A549 (cell line): ENCODE data around the gene PIGL. TPM values are rescaled to one million over a fixed set of nuclear protein-coding genes. Genes with fewer than 3 reads are reported as not detected.
"Not testable (repeated sequence)": the region's sequence is repeated elsewhere in the genome, so short reads cannot be mapped to it uniquely, and the experiment has no call there.

Source experiments
- ATAC-seq, 2 experiments: fragments of 200-7000 bp in 1 of 2; fragments of >200 bp in 1 of 2; cut with Nextera tagmentation in 1 of 2; cut with Tn5 transposase in 1 of 2; 3 replicates each; pipeline versions ENCODE4 v1.8.0 to v1.9.1; 2018 to 2020; ENCODE audit warnings: mild to moderate bottlenecking in 1 of 2, moderate library complexity in 1 of 2
- CTCF ChIA-PET: fragments of 300-600 bp; sonication (Branson Sonifier 250); formaldehyde crosslinking; extraction: SDS; loops from one replicate; lab custom pipeline; 2021; ENCODE audit warnings: antibody characterized with exemption, inconsistent platforms; lab: Yijun Ruan, JAX
- POLR2A ChIA-PET: fragments of 350-600 bp; formaldehyde crosslinking; extraction: SDS; loops from one replicate; lab custom pipeline; 2021; ENCODE audit warnings: antibody characterized with exemption, inconsistent platforms; lab: Yijun Ruan, JAX
- DNase-seq, 2 experiments: peaks; one replicate each; pipeline versions ENCODE4 v3.0.0 to v3.0.0-alpha.2; 2011 to 2016; ENCODE audit warnings: low read depth in 1 of 2, low spot score in 1 of 2
- FAIRE-seq: peaks from 2 replicates; lab custom pipeline; 2011; peaks lifted over from hg19 to GRCh38; lab: Jason Lieb, UNC
- H3K27ac ChIP-seq, 2 experiments: fragments of >200 bp; sonication (Bioruptor Twin); formaldehyde crosslinking; 3 replicates each; pipeline ENCODE4 v1.5.1; 2016 to 2017
- H3K4me1 ChIP-seq: fragments of >200 bp; sonication (Bioruptor Twin); formaldehyde crosslinking; 3 replicates; pipeline ENCODE4 v1.6.1; 2016
- H3K4me2 ChIP-seq: fragments of >200 bp; sonication (Bioruptor Twin); formaldehyde crosslinking; 3 replicates; pipeline ENCODE4 v1.6.1; 2016
- H3K4me3 ChIP-seq: fragments of >200 bp; sonication (Bioruptor Twin); formaldehyde crosslinking; 3 replicates; pipeline ENCODE4 v1.5.1; 2016
- H3K9me3 ChIP-seq: fragments of >200 bp; sonication (Bioruptor Twin); formaldehyde crosslinking; 3 replicates; pipeline ENCODE4 v1.6.1; 2016
- ATOH8 ChIP-seq: fragments of 250-450 bp; sonication (Bioruptor Pico); IDR thresholded peaks from 2 replicates; pipeline ENCODE4 v1.5.0; 2020; ENCODE audit warnings: low read depth, mild to moderate bottlenecking, moderate library complexity
- CBX2 ChIP-seq: fragments of 200-600 bp; sonication (generic); IDR thresholded peaks from 2 replicates; pipeline ENCODE4 v1.6.1; 2016; ENCODE audit warnings: low read depth, mild to moderate bottlenecking, borderline replicate concordance
- CBX8 ChIP-seq: fragments of 200-600 bp; sonication (generic); IDR thresholded peaks from 2 replicates; pipeline ENCODE4 v1.6.1; 2016
- EHMT2 ChIP-seq: fragments of 200-600 bp; sonication (generic); IDR thresholded peaks from 2 replicates; pipeline ENCODE4 v1.6.1; 2016; ENCODE audit warnings: antibody characterized with exemption, low read depth, mild to moderate bottlenecking, moderate library complexity
- FOSB ChIP-seq: fragments of 250-450 bp; sonication (Bioruptor Pico); IDR thresholded peaks from 2 replicates; pipeline ENCODE4 v1.5.0; 2020; ENCODE audit warnings: mild to moderate bottlenecking, moderate library complexity
- HEYL ChIP-seq: fragments of 250-450 bp; sonication (Bioruptor Pico); IDR thresholded peaks from 2 replicates; pipeline ENCODE4 v1.8.0; 2021; ENCODE audit warnings: mild to moderate bottlenecking, moderate library complexity
- KDM1A ChIP-seq: fragments of 200-600 bp; sonication (generic); IDR thresholded peaks from 2 replicates; pipeline ENCODE4 v1.6.1; 2016; ENCODE audit warnings: low read depth, mild to moderate bottlenecking
- RARB ChIP-seq: fragments of 250-450 bp; sonication (Bioruptor Pico); IDR thresholded peaks from 2 replicates; pipeline ENCODE4 v1.8.0; 2021; ENCODE audit warnings: mild to moderate bottlenecking, moderate library complexity
- REST ChIP-seq: fragments of 200-600 bp; sonication (generic); IDR thresholded peaks from 2 replicates; pipeline ENCODE4 v1.6.1; 2016; ENCODE audit warnings: antibody characterized with exemption, mild to moderate bottlenecking, moderate library complexity
- SMC3 ChIP-seq: fragments of >200 bp; sonication (Bioruptor Twin); formaldehyde crosslinking; IDR thresholded peaks from 3 replicates; pipeline ENCODE4 v1.6.1; 2018; ENCODE audit warnings: inconsistent platforms
- TFCP2L1 ChIP-seq: fragments of 250-450 bp; sonication (Bioruptor Pico); IDR thresholded peaks from 2 replicates; pipeline ENCODE4 v1.5.0; 2021; ENCODE audit warnings: mild to moderate bottlenecking
- TP53 ChIP-seq: fragments of 250-450 bp; sonication (Bioruptor Pico); IDR thresholded peaks from 2 replicates; pipeline ENCODE4 v1.5.0; 2021; ENCODE audit warnings: mild to moderate bottlenecking, moderate library complexity
- ZC3H11A ChIP-seq: fragments of 450-650 bp; IDR thresholded peaks from 2 replicates; pipeline ENCODE4 v1.6.1; 2014; ENCODE audit warnings: antibody characterized with exemption, mild to moderate bottlenecking
- ZNF302 ChIP-seq: fragments of 250-450 bp; sonication (Bioruptor Pico); IDR thresholded peaks from 2 replicates; pipeline ENCODE4 v1.9.0; 2021; ENCODE audit warnings: inconsistent platforms, mild to moderate bottlenecking, moderate library complexity
- WGBS: methylation state at CpG from one replicate; pipeline ENCODE4 v1.1.6; 2017; ENCODE audit errors: missing lambda C conversion rate; 5-methylcytosine and 5-hydroxymethylcytosine counted together
- polyA plus RNA-seq, 4 experiments: library from polyadenylated mRNA; depleted of rRNA in 3 of 4; stranded (reverse); fragments of >200 nt; fragmentation: RNase III in 1 of 4; extraction: RNeasy Plus Mini Kit Qiagen cat#74134 plus additional on column Dnase treatment in 1 of 4; gene quantifications; 2 replicates in 3 of 4; 3 replicates in 1 of 4; pipeline ENCODE4 v1.2.3, GENCODE V29; 2011 to 2017

PIGL gene
- polyA plus RNA-seq, 2 of the 4 experiments (the other 2 are of a cell fraction), result 27.5 to 35.1 TPM

GRCh38 chr17:16197276-16197675 is 19.7 kb upstream of the PIGL start:
- no peaks in the 10 kb centered on the region for H3K9me3 ChIP-seq
- no peak overlapping the region for H3K4me2 ChIP-seq
- no peak overlapping the region for H3K4me3 ChIP-seq
- FAIRE-seq (no peak), DNase-seq (no peak), ATAC-seq (no peak)
- H3K4me1 ChIP-seq, result peaks cover 31% of the 10 kb centered on the region
- ChIA-PET CTCF (interaction anchor here (0.7 kb wide), 2 partner anchors 18 to 128 kb away, joined by 3 read pairs; partner anchors contain the start of gene NCOR1), POLR2A (no interaction called here)
- no peak overlapping the region for H3K27ac ChIP-seq
- WGBS, result 96% methylated on average over 1 of the region's 1 CpG
- TF ChIP-seq ZC3H11A, result no peak
- TF ChIP-seq ATOH8, result no peak
- no peak for TF ChIP-seq HEYL (CRISPR knock-in tag)

GRCh38 chr17:16199093-16199492 is 17.9 kb upstream of the PIGL start:
- TF ChIP-seq ATOH8, result no peak
- no peak for TF ChIP-seq SMC3
- TF ChIP-seq KDM1A, result no peak
- TF ChIP-seq FOSB (CRISPR knock-in tag), result no peak
- no peak for TF ChIP-seq REST
- TF ChIP-seq ZNF302 (CRISPR knock-in tag), result no peak
- no peak for TF ChIP-seq TP53 (CRISPR knock-in tag)
- TF ChIP-seq CBX8, result no peak
- no peak for TF ChIP-seq CBX2
- no peak for TF ChIP-seq TFCP2L1 (CRISPR knock-in tag)
- TF ChIP-seq RARB (CRISPR knock-in tag), result no peak
- no peak for TF ChIP-seq EHMT2
- TF ChIP-seq HEYL (CRISPR knock-in tag), result no peak
- Histone ChIP-seq H3K27ac (peak overlapping the region in 1 of 2 experiments; percentile 18; a peak in 1 of 6 replicates), H3K9me3 (no peaks in the 10 kb centered on the region), H3K4me3 (no peak overlapping the region), H3K4me1 (peaks cover 43% of the 10 kb centered on the region), H3K4me2 (peak overlapping the region; percentile 11; the same call in 1 of the 3 replicates)
- ChIA-PET CTCF (interaction anchor here (1.0 to 1.3 kb wide), 2 partner anchors 132 to 154 kb away, joined by 3 to 4 read pairs; no protein-coding TSS in a partner anchor), POLR2A (interaction anchor here (1.6 kb wide), 1 partner anchor 16 kb away, joined by 3 read pairs; the partner anchor contains the start of gene NCOR1)
- DNase-seq (no peak), FAIRE-seq (no peak), ATAC-seq (no peak)
- WGBS, result 88% methylated on average over 6 of the region's 6 CpGs

- 86% methylated on average over 13 of the region's 13 CpGs for WGBS
- POLR2A ChIA-PET, ATAC-seq, H3K9me3 ChIP-seq, H3K4me3 ChIP-seq, FAIRE-seq, DNase-seq: not testable (repeated sequence)
- 0 out of 3 replicates have a peak overlapping the region, but pooled peaks have one; percentile 8 for H3K4me2 ChIP-seq
- H3K27ac ChIP-seq, result 0 out of 6 replicates have a peak overlapping the region, but pooled peaks of 1 of the 2 experiments have one; percentile 19
- H3K4me1 ChIP-seq, result peaks cover 67% of the 10 kb centered on the region
- CTCF ChIA-PET, result interaction anchor here (1.4 kb wide), 1 partner anchor 12 kb away, joined by 5 read pairs; no protein-coding TSS in a partner anchor
Measured at GRCh38 chr17:16201693-16202131, 15.3 kb upstream of the PIGL start.

GRCh38 chr17:16202554-16203500 is 14.2 kb upstream of the PIGL start:
- H3K9me3 ChIP-seq, FAIRE-seq, DNase-seq, H3K4me3 ChIP-seq, POLR2A ChIA-PET, ATAC-seq: not testable (repeated sequence)
- WGBS, result 86% methylated on average over 5 of the region's 5 CpGs
- peak overlapping the region; percentile 18 to 62; a peak in 3 of 6 replicates for H3K27ac ChIP-seq
- peak overlapping the region; percentile 10; the same call in 1 of the 3 replicates for H3K4me2 ChIP-seq
- peaks cover 78% of the 10 kb centered on the region for H3K4me1 ChIP-seq
- CTCF ChIA-PET, result interaction anchor here (0.8 to 1.1 kb wide), 2 partner anchors 101 to 150 kb away, joined by 3 read pairs; partner anchors contain the start of gene CENPV

GRCh38 chr17:16204763-16205162 is 12.2 kb upstream of the PIGL start:
- WGBS, result 88% methylated on average over 6 of the region's 6 CpGs
- not testable (repeated sequence) for FAIRE-seq

More at GRCh38 chr17:16204763-16205162, 12.2 kb upstream of the PIGL start:
- CTCF ChIA-PET, H3K9me3 ChIP-seq, ATAC-seq, H3K4me3 ChIP-seq, DNase-seq, POLR2A ChIA-PET: not testable (repeated sequence)
- Histone ChIP-seq H3K27ac (peak overlapping the region; percentile 6 to 45; a peak in 3 of 6 replicates), H3K4me2 (peak overlapping the region; percentile 6; the same call in 2 of the 3 replicates), H3K4me1 (peaks cover 87% of the 10 kb centered on the region)
